NCI-H2107 (cell line): ENCODE data around the gene IZUMO4.
A peak's percentile ranks its signal among the peaks of the same experiment; 100 is the strongest.
"Not testable (repeated sequence)": the region's sequence is repeated elsewhere in the genome, so short reads cannot be mapped to it uniquely, and the experiment has no call there.

ENCODE experiments used
- DNase-seq: peaks from one replicate; lab custom pipeline; 2025; lab: John Stamatoyannopoulos, UW

IZUMO4 gene

GRCh38 chr19:2081873-2082810 lies 14.6 kb upstream of the IZUMO4 start:
- no peak for DNase-seq

- DNase-seq = no peak
Observed at GRCh38 chr19:2083174-2083854, 13.4 kb upstream of the IZUMO4 start.

GRCh38 chr19:2084993-2085720 lies 11.6 kb upstream of the IZUMO4 start:
- DNase-seq = no peak

- DNase-seq = not testable (repeated sequence)
Observed at GRCh38 chr19:2086695-2087620, 9.8 kb upstream of the IZUMO4 start.

- DNase-seq = no peak
Observed at GRCh38 chr19:2087621-2088100, 9.1 kb upstream of the IZUMO4 start.

- DNase-seq = no peak
Observed at GRCh38 chr19:2089001-2089711, 7.6 kb upstream of the IZUMO4 start.

GRCh38 chr19:2089727-2090053 lies 7.0 kb upstream of the IZUMO4 start:
- no peak for DNase-seq

- not testable (repeated sequence) for DNase-seq
Observed at GRCh38 chr19:2091926-2092525, 4.7 kb upstream of the IZUMO4 start.

GRCh38 chr19:2096034-2096479 lies 658 bp upstream of the IZUMO4 start, which contains the start of gene MOB3A:
Gene MOB3A (minus strand): TSS chr19:2096326. CDS start chr19:2078560, 17,766 bp downstream.
- DNase-seq = peak; percentile 80

GRCh38 chr19:2097203-2097885 lies 629 bp downstream of the IZUMO4 start:
- DNase-seq = no peak

GRCh38 chr19:2097886-2098327 lies 1.2 kb downstream of the IZUMO4 start:
- no peak for DNase-seq

- DNase-seq = no peak
Observed at GRCh38 chr19:2099054-2099501, 2.4 kb downstream of the IZUMO4 start.

GRCh38 chr19:2099937-2100718 lies 3.4 kb downstream of the IZUMO4 start:
- DNase-seq = no peak

- no peak for DNase-seq
Observed at GRCh38 chr19:2100719-2101061, 4.0 kb downstream of the IZUMO4 start.

- DNase-seq = no peak
Observed at GRCh38 chr19:2101417-2102335, 5.0 kb downstream of the IZUMO4 start.

GRCh38 chr19:2103045-2103707 lies 6.5 kb downstream of the IZUMO4 start:
- DNase-seq = no peak
